NAMALWA (cell line): ENCODE measurements around the gene DDR2.
"Not testable (repeated sequence)": the region's sequence is repeated elsewhere in the genome, so short reads cannot be mapped to it uniquely, and the experiment has no call there.

Source experiments
- DNase-seq: peaks from one replicate; pipeline ENCODE4 v3.0.0-alpha.2; 2015; ENCODE audit warnings: low spot score

The DDR2 gene

GRCh38 chr1:162632217-162632666 is at the start of gene DDR2:
Gene DDR2 (plus strand): TSS chr1:162632464. CDS start chr1:162719064, 86,600 bp downstream.
- no peak for DNase-seq

- not testable (repeated sequence) for DNase-seq
Observed at GRCh38 chr1:162582901-162583300, 49.4 kb upstream of the DDR2 start.

- not testable (repeated sequence) for DNase-seq
Observed at GRCh38 chr1:162585101-162585500, 47.2 kb upstream of the DDR2 start.

GRCh38 chr1:162587347-162587746 is 44.9 kb upstream of the DDR2 start:
- no peak for DNase-seq

- DNase-seq = no peak
Observed at GRCh38 chr1:162587761-162588260, 44.5 kb upstream of the DDR2 start.

- no peak for DNase-seq
Observed at GRCh38 chr1:162590101-162590500, 42.2 kb upstream of the DDR2 start.

- DNase-seq = no peak
Observed at GRCh38 chr1:162590686-162591085, 41.6 kb upstream of the DDR2 start.

GRCh38 chr1:162596514-162597170 is 35.6 kb upstream of the DDR2 start:
- DNase-seq = no peak

- DNase-seq = no peak
Observed at GRCh38 chr1:162599451-162599850, 32.8 kb upstream of the DDR2 start.

- not testable (repeated sequence) for DNase-seq
Observed at GRCh38 chr1:162603117-162603516, 29.1 kb upstream of the DDR2 start.

GRCh38 chr1:162605225-162605927 is 26.9 kb upstream of the DDR2 start:
- DNase-seq = no peak

GRCh38 chr1:162609306-162609705 is 23.0 kb upstream of the DDR2 start:
- DNase-seq = no peak

GRCh38 chr1:162612606-162613400 is 19.5 kb upstream of the DDR2 start:
- DNase-seq = no peak

- no peak for DNase-seq
Observed at GRCh38 chr1:162616848-162617247, 15.4 kb upstream of the DDR2 start.

- no peak for DNase-seq
Observed at GRCh38 chr1:162617513-162617912, 14.8 kb upstream of the DDR2 start.

GRCh38 chr1:162619076-162619475 is 13.2 kb upstream of the DDR2 start:
- no peak for DNase-seq

- DNase-seq = no peak
Observed at GRCh38 chr1:162621256-162621655, 11.0 kb upstream of the DDR2 start.

- DNase-seq = no peak
Observed at GRCh38 chr1:162625679-162626078, 6.6 kb upstream of the DDR2 start.

GRCh38 chr1:162626094-162626493 is 6.2 kb upstream of the DDR2 start:
- no peak for DNase-seq

- DNase-seq = no peak
Observed at GRCh38 chr1:162626761-162627160, 5.5 kb upstream of the DDR2 start.

GRCh38 chr1:162627662-162628296 is 4.5 kb upstream of the DDR2 start:
- peak; percentile 60 for DNase-seq

GRCh38 chr1:162629077-162629627 is 3.1 kb upstream of the DDR2 start:
- DNase-seq = no peak
